Renal cortical epithelial cell (primary cell): Measurements from ENCODE around the gene SUSD2. TPM values are rescaled to one million over a fixed set of nuclear protein-coding genes. Genes with fewer than 3 reads are reported as not detected.
A peak's percentile ranks its signal among the peaks of the same experiment; 100 is the strongest.
"Not testable (repeated sequence)": the region's sequence is repeated elsewhere in the genome, so short reads cannot be mapped to it uniquely, and the experiment has no call there.

Source experiments
- DNase-seq: peaks from one replicate; pipeline ENCODE4 v3.0.0-alpha.2; 2011; ENCODE audit warnings: low read depth
- total RNA-seq: library from RNA; depleted of rRNA; stranded (reverse); fragments of >200 nt; gene quantifications from 2 replicates; pipeline ENCODE4 v1.2.3, GENCODE V29; 2014

SUSD2 gene, protein sequence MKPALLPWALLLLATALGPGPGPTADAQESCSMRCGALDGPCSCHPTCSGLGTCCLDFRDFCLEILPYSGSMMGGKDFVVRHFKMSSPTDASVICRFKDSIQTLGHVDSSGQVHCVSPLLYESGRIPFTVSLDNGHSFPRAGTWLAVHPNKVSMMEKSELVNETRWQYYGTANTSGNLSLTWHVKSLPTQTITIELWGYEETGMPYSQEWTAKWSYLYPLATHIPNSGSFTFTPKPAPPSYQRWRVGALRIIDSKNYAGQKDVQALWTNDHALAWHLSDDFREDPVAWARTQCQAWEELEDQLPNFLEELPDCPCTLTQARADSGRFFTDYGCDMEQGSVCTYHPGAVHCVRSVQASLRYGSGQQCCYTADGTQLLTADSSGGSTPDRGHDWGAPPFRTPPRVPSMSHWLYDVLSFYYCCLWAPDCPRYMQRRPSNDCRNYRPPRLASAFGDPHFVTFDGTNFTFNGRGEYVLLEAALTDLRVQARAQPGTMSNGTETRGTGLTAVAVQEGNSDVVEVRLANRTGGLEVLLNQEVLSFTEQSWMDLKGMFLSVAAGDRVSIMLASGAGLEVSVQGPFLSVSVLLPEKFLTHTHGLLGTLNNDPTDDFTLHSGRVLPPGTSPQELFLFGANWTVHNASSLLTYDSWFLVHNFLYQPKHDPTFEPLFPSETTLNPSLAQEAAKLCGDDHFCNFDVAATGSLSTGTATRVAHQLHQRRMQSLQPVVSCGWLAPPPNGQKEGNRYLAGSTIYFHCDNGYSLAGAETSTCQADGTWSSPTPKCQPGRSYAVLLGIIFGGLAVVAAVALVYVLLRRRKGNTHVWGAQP
- 0.10 TPM in 1 of 2 replicates, not detected in the other for total RNA-seq

DNA sequence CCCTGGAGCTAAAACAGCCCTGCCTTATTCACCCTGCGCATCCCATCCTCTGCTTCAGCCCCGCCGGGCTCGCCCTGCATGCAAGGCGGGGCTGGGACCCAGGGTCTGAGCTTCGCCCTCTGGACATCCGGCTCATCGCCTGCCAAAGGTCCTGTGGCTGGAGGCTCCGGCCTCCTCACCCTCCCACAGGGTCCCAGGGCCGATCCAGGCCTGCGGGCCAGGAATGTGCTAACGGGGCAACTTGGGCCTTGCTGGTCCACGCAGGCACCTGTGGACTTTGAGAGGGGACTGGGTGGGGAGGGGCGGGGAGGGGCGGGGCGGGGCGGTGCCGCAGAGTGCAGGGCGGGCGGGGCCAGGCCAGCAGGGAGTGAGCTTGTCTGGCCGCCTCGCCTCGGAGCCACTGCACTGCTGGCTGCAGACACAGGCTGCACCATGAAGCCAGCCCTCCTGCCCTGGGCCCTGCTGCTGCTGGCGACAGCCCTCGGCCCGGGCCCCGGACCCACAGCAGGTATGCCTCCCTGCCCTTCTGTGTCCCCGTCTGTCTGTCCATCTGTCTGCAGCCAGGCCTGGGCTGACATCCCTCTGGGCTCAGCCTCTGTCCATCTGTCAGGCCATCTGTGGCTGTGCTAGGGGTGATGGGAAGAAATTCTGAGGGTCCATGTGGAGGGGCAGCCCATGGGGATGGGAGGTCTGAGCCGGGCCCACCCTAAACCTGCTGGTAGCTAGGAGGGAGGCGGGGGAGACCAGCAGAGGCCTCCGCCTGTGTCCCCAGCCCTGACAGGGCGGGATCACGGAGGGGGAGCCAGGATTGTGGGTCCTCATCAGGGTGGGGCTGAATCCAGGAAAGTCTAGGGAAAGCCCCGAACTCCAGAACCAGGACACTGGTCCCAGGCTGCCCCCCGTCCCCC is at the start of gene SUSD2:
Gene SUSD2 (plus strand): TSS at position 400 of the 908 bp plus-strand sequence. CDS start 33 bp downstream, at position 433.
- DNase-seq, result no peak

DNA sequence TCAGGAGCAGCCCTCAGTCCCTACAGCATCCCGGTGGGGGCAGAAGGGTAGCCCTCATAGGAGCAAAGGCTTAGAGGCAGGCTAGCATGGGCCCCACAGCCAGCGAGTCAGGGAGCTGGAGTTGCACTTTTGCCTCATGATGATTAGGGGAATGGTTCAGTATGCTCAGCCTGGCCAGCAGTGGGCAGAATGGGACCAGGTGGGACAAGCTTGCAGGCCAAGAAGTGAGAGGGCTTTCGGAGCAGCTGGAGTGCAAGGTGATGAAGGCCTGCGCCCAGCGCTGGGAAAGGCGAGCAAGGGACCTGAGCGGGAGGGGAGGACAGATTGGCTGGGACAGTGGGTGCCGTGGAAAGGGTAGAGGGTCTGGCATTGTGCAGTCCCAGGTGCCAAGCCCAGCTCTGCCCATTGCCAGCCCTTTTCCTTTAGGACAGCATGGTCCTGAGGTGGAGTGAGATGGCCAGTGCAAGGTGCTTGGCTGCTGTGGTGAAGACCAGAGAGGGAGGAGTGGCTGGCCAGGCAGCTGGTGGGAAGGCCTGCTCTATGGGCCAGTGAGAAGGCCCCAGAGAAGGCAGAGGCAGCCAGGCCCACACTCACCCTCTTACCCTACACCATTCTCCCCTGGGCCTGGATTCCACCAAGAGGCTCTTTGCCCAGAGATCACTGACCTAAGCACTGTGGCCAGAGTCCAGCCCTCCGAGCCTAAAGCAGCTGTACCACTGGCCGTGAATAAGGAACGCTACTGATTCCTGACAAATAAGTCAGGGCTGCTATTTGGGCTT is 47.9 kb upstream of the SUSD2 start:
- DNase-seq, result peak; percentile 16

DNA sequence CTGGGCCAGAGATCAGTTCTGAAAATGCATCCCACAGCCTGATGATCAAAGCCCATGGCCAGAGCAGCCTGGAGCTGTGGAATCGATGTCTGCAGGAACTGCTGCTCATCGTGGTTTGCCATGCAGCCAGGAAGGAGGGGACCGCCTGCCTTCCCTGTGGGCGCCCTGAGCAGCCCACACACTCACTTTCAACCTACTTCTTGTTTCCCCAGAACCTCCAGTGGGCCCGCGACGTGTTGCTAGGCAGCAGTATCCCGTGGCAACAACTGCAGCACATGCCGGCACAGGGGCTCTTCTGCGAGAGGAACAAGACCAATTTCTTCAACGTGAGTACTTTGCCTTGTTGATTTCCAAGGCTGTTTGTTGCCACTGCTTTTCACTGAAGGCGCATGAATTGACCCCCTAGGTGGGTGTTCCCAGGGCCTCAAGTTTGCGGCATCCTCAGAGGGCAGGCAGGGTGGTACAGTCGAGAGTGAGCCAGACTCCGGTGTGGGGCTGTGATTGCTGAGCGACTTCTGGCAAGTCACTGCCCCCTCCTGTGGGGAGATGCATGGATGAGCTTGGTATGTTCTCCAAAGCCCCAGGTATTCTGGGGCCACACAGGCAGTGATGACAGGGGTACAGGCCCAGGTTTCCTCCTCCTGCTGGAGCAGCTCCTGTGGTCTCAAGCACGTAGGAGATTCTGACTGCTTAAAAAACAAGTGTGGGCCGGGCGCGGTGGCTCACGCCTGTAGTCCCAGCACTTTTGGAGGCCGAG is 47.0 kb upstream of the SUSD2 start:
- DNase-seq, result no peak

DNA sequence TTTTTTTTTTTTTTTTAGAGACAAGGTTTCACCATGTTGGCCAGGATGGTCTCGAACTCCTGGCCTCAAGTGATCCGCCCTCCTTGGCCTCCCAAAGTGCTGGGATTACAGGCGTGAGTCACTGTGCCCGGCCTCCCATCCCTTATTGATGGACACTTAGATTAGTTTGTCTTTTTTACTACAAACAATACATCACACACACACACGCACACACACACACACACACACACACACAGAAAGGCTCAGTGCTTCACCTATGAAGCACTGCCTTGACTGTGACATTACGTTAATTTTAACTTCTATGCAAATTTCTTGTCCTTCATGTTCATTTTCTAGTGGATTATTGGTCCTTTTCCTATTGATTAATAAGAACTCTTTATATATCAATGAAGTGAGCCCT is 44.8 kb upstream of the SUSD2 start:
- DNase-seq, result not testable (repeated sequence)

DNA sequence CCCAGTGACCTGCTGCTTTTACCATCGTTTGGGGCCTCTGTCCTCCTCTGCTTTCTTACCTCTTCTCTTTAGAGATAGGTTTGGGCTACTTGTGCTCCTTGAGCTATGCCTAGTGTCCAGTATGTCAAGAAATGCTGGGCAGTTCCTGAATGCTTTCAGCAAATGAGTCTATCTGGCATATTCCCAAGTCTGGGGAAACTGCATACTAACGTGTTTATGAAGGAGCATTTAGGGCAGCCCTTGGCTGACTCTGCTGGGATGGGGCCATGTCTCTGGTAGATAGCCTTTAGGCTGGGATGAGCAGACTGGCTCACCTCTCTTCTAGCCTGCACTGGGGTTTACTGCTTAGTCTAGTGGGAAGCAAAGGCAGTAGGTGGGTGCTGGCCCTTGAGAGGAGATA is 43.7 kb upstream of the SUSD2 start:
- peak; percentile 6 for DNase-seq

DNA sequence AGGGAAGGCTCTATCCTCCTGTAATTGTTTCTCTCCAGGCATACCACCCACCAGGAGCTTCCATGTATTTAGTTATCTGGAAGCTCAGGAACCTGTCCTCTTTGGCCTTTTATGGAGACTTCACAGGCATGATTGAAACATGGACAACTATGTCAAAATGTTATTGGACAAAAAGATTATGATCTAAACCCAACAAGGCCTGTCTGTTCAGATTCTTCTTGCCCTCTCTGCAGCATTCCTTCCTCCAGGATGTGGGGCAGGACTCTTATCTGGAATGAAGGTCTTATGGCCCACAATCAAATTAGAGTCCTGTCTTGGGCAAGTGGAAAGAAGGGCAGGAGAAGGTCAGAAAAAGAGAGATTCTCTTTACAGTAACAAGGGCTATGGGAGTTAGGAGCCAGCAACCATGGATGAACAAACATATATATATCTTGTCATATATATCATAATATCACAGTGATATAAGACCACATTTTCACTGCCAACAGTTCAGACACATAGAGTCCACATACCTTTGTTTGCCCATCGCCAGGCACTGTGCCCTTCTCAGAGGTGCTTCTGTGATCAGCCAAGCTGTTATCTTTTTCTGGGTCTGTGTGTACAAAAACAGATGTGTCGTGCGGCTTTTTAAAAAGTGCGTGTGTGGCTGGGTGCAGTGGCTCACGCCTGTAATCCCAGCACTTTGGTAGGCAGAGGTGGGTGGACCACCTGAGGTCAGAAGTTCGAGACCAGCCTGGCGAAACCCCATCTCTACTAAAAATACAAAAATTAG is 42.5 kb upstream of the SUSD2 start:
- DNase-seq, result no peak

DNA sequence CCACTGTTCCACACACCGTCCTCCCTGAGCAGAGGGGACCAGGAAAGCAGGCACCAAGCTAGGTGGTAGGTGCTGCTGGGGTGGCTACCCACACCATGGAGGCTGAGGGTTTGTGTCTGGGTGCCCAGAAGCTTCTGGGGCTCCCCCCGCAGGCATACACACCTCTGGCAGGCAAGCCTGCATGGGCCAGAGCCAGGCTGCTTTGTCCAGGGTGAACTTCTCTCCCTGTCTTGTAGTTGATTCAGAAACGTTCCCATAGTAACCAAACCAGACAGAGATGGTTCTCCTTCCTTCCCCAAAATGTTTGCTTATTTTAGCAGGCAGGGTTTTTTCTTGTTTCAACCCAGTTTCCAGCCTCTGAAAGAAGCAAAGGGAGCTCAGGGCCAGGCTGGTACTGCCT is 40.9 kb upstream of the SUSD2 start:
- DNase-seq, result no peak

DNA sequence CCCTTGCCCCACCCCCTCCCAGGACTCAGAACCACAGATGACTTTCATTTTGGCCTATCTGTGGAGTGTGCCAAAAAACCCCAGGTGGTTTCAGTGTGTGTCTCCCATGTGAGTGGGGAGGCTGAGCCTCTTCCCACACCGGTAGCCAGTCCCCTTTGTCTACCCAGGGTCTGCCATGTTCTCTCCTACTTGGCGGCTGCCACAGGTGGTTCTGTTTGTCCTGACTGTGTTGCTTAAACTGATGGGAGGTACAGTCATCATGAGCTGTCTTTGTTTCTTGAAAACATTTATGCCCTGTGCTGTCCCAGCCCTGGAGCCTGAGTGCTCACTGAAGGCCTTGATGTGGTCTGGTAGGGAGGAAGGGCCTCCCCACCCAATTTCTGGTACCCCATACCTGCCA is 39.7 kb upstream of the SUSD2 start:
- peak; percentile 32 for DNase-seq

DNA sequence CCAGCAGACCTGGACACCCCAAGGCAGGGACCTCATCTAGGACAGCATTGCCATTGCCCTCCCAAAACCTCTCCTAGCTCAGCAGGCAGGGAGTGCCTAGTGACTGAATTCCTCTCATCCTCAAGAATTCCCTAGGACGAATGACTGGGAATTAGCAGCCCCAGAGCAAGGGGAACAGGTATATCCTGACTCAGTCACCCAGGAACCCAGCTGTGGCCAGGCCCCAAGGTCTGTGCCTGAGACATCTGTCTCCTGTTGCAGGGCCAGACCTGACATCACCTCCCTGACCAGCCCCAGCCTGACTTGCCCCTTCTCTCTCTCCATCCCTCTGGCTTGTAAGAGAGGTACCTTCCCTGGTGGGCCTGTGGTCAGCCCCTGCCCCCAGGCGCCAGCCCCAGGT is 39.0 kb upstream of the SUSD2 start:
- no peak for DNase-seq

DNA sequence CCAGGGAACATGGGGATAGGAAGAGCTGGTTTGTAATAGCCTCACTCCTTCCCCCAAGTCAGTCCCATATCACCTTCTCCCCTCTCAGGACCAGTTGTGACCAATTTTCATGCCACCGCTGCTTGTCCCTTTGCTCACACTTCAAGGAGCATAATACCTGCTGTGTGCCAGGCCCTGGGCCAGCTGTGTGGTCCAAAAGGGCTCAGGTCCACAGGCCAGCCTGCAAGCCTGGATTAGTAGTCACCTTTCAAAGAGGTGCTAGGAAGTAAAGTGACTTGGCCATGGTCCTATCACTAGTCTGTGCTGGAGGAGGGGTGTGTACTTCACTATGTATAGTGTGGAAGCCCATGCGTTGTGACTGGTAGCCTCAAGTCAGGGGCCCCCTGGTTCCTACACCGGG is 38.5 kb upstream of the SUSD2 start:
- DNase-seq, result no peak

DNA sequence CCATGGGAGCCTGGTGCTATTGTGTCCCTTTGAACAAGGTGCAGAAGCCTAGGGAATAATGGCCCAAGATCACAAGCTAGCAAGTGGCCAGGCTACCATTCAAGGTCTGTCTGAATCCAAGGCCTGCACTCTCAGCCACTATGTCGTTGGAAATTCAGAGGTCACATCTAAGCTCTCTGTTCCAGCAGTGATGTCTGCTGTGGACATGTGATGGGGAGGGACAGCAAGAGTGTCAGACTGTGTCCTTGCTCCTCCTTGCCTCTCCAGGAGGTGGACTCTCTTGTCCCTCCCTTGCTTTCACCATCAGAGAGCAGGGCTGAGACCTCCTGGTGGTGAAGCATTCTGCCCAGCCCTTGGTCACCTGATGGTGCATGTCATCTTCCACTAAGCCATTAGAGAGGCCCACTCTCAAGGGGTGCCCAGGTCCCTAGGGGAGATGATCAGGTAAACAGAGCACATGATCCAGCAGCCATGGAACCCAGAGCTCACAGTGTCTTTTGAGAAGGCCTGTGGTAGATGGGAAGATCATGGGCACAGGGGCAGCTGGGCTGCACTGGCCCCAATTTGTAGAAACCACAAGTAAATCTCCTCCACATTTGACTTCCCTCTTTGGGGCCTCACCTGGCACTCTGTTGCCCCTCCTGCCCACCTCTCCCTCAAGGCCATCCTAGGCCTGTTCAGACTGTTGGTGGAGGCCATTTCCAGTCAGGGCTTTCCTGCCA is 37.1 kb upstream of the SUSD2 start:
- DNase-seq, result no peak

DNA sequence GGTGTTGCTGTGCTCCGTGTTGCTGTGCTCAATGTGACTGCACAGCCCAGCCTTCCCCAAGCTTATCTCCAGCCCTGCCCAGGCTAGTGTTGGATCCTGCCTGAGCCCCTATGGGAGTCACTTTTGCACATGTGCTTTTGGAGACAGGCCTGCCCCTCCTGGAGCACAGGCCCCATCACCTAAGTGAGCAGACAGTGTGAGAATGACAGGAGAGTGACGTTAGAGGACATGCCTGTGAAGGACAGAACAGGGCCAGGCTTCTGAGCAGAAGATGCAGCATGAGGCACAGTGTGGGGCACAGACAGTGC is 36.6 kb upstream of the SUSD2 start:
- DNase-seq, result no peak

DNA sequence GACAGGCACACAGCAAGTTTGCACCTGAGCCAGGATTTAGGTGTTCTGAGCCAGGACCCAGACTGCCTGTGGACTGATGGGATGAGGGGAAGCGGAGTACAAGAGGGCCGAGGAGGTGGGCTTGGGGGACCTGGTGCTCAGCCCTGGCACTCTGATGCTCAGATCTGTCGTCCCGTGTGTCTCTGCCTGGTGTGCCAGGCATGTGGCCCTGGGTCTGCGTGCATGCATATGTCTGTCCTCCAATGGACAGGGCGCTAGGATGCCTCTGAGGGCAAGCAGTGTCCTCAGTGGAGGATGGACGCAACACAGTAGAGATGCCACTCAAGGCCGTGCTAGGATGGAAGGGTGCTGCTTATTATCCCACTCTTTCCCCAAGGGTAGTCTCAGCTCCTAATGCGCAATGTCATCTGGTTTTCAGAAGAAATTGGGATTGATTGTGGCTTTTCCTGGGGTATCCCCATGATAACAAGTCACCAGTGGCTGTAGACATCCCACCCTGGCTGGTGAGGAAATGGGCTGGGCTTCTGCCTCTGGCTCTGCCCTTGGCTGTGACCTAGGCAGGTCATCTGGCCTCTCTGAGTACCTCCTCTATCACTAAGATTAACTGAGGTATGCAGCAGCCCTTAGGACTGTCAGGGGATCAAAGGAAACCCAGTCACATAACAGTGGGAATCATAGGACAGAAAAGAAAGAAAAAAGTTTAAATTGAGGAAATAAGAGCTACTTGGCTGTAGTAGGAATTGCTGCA is 35.7 kb upstream of the SUSD2 start:
- no peak for DNase-seq

DNA sequence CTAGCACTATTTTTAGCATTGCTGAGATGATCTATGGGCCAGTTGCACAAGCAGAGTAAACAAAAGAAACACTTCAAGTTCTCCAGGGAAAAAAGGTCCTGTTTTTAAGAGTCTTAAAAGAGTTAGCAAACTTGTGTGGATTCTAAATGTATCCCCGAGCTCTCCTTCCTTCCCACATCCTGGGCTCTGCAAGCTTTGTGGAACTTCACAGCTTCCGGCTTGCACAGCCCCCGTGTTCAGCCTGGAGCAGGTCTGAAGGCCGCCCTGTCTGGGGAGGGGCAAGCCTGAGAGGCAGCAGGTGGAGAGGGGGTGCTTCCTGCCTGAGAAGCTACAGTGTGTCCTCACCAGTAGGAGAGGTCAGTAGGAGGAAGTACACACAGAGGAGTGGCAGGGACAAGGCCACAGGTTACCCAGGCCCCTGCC is 35.1 kb upstream of the SUSD2 start:
- peak; percentile 74 for DNase-seq

DNA sequence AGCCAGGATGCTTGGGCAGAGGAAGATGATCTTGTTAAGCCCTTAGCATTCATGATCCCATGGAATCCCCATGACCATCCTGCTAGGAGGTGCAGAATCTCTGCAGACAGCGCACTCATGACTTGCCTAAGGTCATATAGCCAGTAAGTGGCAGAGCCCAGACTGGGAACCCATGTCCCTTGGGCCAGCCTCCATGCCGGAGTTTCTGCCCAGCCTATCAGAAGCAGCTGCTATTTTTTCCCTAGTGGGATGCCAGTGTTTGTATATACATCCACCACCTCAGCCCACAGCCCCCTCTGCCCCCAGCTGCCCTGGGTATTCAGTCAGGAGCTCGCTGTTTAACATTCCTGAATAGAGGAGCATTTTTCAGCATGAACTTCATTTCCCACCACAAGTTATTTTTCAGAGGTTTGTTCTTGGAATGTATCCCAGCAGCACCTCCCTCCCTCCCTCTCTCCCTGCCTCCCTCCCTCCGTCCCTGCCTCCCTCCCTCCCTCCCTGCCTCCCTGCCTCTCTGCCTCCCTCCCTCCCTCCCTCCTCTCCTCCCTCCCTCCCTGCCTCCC is 34.4 kb upstream of the SUSD2 start:
- peak; percentile 79 for DNase-seq

DNA sequence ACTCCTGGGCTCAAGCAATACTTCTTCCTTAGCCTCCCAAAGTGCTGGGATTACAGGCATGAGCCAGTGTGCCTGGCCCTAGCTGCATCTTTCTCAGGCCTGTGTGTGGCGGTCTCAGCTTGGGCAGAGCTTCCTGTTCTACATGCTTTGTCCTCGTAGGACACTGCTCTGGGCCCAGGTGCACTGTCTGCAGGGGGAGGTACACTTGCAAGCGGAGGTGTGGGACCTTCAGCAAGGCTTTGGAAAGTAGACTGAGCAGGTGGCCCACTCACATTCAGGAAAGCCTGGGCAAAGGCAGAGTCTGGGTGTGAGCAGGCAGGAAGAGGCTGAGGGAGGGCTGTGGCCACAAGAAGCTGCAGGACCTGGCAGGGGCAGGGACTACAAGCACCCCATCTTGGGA is 33.6 kb upstream of the SUSD2 start:
- DNase-seq, result no peak

DNA sequence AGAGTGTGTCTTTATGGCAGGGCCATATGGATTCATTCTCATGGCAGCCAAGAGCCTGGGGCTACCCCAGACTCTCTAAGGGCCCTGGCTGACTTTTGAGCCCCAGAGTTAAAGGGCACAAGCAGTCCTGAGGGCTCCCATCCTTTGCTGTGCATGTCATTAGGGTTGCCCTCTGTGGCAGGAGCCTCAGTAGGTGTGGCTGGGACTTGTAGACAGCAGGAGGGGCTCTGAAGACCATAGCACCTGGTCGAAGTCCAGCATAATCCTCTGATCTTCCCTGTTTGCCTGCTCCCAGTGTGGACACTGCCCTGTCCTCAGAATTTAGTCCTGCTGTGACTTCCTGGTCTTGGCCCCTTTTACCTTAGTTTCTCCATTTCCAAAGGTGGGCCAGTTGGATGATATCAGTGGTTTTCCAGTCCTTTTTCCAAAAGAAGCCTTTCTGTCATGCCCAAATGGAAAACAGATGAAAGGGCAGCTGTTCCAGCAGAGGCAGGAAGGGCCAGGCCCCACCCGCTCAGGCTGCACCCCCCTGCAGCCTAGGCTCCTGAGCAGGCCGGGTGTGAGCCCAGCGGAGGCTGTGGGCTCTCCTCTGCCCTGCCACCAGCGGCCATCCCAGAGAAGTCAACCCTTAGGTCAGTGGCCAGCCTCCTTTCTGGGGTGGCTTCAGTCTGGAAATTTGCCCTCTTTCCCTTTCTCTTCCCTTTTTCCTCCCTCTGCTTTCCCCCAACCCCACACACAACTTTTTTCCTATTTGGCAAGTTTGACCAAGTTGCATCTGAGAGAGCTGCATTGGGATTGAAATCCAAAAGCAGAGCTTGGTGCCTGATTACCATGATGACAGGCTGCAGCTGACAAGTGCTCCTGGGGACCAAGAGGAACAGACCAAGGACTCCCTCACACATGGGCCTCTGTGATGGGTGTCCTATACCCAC is 32.8 kb upstream of the SUSD2 start:
- no peak for DNase-seq
